GM19328 (cell line): ENCODE measurements around the gene HERC3.
"Not testable (repeated sequence)": the region's sequence is repeated elsewhere in the genome, so short reads cannot be mapped to it uniquely, and the experiment has no call there.

ENCODE experiments used
- ATAC-seq: cut with Tn5 transposase; IDR thresholded peaks from one replicate; pipeline ENCODE4 v1.9.1; 2021; ENCODE audit warnings: mild to moderate bottlenecking, moderate library complexity; ENCODE audit not compliant: unreplicated experiment

The HERC3 gene

DNA sequence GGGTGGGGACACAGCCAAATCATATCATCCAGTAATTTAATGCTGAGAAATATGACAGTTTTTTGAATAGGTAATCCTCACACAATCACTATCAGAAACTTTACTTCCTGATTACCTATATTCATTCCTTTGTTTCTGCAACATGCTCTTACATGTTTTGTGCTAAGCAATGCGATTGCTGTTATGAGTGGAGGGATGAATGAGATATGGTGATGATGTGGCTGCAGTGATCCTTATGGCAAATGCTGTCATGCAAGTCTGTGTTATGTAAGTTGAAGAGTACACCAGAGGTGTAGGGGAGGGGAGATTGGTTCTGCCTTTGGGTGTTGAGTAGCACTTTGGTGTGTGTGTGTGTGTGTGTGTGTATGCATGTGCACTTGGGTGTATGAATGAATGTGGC is 14.6 kb downstream of the HERC3 start:
- no peak for ATAC-seq

DNA sequence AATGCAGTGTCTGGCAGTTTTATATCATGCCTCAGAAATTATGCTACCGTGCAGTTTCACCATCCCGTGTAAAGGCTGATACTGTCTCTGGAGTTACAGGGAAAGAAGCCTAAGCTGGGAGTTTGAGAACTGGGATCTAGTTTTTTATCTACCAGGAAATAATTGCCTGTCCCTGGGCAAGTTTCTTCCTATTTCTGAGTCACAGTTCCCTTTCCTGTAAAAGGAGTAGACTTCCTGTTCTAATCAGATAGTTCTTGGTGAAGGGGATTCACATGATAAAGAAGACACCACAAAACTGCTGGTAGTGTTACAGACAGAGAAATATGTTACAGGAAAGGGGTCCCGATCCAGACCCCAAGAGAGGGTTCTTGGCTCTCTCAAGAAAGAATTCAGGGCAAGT is 17.1 kb downstream of the HERC3 start:
- no peak for ATAC-seq

DNA sequence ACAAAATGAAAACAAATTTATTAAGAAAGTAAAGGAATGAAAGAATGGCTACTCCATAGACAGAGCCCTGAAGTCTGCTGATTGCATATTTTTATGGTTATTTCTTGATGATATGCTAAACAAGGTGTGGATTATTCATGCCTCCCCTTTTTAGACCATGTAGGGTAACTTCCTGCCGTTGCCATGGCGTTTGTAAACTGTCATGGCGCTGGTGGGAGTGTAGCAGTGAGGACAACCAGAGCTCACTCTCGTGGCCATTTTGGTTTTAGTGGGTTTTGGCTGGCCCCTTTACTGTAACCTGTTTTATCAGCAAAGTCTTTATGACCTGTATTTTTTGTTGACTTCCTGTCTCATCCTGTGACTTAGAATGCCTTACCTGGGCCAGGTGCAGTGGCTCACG is 17.5 kb downstream of the HERC3 start:
- ATAC-seq, result not testable (repeated sequence)

DNA sequence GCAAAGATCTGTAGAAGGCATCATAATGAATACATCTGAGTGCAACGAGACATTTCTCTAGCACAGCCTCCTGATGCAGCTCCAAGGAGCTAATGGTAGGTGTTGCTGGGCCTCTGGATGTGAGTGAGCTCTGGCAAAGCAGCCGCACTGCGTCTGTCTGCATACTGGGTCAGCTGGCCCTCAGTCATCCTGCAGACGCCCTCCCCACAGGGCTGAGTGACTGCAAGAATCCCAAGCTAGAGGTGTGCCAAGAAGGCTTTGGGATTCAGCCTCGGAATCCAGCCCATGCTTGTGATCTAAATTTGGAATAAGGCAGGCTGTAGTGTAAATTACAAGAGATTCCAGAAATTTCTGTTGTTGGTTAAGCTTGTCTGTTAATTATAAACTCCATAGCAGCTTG is 18.5 kb downstream of the HERC3 start:
- no peak for ATAC-seq

DNA sequence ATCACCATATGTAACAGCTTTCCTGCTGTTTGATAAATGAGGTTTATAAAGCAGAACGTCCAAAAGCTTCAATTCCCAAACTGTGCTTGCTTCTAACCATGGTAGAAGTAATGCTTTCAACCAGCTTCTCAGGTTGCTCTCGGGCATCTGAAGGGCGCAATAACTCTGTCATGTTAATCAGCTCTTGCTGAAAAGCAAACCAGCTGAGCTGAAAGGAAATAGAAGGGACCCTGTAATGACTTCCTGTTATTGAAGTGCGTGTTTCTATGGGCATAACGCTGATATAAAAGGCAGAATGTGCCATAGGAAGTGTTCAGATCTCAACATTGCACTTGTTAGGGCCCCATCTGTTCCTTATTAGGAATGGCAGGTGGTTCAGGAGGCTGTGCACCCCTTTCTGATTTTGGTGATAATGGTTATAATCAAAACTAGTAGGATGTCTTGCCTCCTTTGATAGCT is 21.2 kb downstream of the HERC3 start:
- ATAC-seq, result no peak

DNA sequence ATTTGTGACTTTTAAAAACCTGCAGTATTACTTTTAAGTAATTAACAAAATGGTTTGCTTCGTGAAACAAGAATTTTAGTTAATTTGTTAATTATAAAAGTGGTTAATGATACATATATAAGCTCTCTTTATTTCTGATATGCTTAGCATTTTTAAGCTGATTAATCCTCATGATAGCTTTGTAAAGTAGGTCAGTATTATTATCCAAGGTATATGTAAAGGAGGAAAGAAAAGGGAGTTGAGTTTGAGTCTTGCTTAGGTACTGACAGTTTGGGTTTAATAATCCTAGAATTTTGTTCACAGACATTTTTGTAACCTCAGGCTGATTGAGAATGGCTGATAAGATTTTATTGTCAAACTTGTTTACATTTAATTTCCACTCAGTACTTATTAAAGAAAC is 21.8 kb downstream of the HERC3 start:
- ATAC-seq, result no peak

DNA sequence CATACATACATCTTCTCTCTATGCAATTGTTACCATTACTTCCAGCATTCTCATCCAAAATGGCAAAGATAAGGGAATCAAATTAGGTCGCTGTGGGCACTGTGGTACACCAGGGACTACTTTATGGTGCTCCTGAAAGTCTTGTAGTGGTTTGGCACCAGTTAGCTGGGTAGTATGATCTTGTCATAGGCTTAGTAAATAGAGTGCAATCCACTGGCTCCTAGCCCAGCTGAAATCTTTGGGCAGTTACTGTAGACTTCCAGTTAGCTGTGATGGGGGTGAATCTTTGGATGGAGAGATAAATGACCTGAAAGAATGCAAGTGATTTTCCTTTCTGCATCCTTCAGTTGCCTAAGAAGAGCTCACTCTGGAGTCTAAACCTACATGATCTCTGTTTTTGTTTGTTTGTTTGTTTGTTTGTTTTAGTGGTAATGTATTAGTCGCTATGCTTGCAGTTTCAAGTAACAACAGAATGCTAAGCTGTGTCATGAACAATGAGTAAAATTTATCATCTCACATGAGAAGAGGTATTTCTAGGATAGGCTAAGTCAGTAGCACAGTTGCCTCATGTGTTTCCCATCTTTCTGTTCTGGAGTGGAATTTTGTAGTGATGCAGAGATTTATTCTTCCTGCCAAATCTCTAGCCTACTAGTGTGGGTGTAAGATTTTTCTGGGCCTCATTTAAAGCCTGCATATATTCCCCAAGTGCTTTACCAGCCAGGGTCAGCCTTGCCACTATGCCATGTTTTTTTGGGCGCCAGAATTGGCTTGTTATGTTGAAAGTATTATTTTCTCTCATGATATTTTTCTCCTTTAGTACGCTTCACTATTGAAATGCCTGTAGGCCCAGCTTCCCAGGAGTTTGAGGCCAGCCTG is 24.2 kb downstream of the HERC3 start:
- no peak for ATAC-seq

DNA sequence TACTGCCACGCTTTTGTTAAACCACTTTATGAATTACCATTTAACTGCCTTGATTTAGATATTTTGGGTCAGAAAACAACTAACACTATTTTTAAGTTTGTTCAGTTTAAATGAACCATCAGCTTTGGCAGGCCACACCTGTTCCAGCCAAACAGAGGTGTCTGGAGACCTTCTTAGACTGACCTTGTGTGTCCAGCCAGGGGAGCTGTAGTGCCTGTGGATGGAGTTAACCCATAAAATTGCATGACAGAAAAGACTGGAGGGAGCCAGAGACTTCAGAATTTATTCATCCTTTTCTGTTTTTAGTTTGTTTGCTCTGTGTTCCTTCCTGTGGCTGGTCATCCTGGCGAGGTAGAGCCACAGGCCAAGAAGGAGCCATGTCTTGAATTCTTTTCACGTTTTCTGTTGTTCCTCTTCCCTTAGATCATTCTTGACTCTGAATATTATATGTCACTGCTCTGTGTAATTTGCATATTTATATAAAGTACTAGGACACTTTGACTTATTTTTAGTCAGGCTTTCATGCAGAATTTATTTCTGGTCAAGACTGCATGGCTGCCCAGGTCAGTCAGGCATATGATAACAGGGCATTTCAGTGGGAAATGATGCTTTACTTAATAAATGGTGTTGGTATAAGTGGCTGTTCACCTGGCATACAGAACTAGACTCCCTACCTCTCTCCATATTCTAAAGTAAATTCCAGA is 26.7 kb downstream of the HERC3 start:
- no peak for ATAC-seq

DNA sequence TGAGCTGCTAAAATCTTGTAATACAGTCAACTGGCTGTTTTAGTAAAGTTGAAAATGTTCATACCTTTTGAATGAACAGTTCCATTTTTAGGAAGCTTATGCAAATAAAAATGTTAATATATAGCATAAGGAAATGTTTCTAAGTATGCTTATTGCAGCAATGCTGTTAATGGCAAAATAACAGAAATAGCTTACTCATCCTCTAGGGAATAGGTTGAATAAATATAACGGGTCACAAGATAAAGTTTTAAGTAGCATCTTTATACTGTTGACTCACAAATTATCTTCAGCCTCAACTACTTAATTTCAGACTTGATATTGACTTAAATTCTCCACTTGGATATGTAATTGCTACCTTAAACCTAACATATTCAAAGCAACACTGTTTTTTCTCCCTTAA is 27.7 kb downstream of the HERC3 start:
- ATAC-seq, result no peak

DNA sequence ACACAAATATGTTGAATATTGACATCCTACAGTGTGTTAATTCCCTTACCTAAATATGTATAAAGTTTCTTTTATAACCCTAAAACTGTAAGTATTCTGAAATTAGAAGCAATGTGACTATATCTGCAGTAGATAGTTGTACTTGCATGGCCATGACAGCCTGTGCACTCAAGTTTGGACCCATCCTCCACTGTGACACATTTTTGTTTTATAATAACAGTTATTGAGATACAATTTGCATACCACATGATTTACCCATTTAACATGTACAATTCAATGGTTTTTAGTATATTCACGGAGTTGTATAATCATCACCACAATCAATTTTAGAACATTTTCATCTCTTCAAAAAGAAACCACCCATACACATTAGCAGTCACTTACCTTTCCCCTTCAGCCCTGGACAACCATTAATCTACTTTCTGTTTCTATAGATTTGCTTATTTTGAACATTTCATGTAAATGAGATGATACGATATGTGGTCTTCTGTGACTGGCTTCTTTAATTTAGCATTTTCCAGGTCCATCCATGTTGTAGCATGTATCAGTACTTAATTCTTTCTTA is 29.6 kb downstream of the HERC3 start:
- no peak for ATAC-seq

DNA sequence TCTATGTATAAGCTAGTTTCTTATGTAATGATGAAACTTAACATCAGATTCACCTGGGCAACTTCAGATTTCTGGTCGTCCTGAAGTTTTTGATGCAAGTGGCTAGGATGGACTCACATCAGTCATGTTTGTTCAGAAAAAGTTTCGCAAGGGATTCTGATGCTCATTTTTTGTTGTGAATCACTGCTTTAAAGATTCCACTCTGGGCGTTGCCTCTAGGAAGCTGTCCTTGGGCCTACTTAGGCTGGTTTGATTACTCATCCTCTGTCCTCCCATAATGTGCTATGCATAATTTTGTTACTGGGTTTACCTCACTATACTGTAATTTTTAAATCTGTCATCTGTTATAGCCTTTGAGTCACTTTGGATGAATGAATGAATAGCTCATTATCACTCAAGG is 30.8 kb downstream of the HERC3 start:
- ATAC-seq, result no peak

DNA sequence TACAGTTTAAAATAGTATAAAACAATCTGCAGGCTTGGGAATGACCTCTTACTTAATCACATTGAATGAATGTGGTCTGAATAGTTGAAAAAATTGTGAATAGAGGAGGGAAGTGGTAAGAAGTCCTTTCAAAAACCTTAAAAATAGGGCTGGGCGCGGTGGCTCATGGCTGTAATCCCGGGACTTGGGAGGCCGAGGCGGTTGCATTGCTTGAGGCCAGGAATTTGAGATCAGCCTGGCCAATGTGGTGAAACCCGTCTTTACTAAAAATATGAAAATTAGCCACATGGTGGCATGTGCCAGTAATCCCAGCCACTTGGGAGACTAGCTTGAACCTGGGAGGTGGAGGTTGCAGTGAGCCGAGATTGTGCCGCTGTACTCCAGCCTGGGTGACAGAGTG is 36.5 kb downstream of the HERC3 start:
- no peak for ATAC-seq

DNA sequence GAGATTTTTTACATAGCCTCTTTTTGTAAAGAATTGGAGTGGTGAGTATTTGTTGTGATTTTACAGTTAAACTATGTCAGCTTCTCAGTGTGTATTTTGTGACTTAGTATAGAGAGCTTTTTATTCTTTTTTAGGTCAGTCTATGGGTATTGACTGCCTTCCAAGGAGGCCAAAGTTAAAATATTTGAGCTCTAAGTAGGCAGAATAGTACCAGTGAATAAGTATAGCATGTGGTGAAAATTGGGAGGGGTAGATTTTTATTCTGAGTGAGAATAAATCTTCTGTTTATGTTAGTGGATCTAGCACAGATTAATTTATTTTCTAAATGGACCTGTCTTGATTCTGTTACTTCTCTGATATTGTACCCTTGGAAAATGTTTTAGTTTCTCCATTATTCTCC is 37.5 kb downstream of the HERC3 start:
- ATAC-seq, result no peak

DNA sequence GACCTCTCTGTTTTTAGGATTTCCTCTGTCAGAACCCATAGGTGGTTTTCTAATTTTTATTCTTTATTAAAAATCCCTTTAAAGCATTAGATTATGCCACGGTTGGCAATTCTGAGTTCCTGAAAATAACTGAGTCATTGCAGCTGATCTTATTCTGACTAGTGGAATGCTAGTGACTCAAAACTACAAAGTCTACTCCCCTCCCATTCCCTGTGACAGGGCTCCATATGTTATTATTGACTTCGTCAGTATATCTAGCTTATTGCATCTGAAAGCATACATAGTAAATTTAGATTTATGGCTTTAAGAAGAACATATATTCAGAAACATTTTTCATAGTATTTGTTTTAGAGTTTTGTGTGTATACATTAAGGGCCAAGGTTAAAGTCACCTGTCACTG is 38.5 kb downstream of the HERC3 start:
- ATAC-seq, result no peak

DNA sequence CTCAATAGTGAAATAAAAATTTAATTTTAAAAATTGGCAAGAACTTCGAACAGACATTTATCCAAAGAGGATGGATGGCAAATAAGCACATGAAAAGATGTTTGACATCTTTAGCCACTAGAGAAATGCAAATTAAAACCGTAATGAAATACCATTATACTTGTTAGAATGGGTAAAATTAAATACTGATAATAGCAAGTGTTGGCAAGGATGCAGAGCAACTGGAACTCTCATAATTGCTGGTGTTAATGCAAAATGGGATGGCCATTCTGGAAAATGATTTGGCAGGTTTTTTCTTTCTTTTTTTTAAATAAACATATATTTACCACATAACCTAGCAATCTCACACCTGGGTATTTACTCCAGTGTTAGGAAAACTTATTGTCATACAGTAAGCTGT is 51.7 kb downstream of the HERC3 start:
- no peak for ATAC-seq

DNA sequence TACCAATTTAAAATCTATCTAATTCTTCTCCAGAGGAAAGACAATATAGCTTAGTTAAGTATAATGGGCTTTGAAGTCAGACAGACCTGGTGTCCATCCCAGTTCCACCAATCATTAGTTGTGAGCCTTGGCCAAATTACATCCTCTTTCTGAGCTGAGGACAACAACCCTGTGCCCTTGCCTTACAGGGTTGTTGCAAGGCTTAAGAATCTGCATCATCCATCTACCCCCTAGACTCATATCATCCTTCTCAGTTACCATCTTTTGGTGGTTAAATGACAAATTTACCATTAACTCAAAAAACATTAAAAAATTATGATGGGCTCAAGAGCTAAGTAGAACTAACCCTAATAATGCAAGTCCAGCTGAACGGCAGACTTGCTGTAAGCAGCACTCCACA is 53.7 kb downstream of the HERC3 start:
- no peak for ATAC-seq

DNA sequence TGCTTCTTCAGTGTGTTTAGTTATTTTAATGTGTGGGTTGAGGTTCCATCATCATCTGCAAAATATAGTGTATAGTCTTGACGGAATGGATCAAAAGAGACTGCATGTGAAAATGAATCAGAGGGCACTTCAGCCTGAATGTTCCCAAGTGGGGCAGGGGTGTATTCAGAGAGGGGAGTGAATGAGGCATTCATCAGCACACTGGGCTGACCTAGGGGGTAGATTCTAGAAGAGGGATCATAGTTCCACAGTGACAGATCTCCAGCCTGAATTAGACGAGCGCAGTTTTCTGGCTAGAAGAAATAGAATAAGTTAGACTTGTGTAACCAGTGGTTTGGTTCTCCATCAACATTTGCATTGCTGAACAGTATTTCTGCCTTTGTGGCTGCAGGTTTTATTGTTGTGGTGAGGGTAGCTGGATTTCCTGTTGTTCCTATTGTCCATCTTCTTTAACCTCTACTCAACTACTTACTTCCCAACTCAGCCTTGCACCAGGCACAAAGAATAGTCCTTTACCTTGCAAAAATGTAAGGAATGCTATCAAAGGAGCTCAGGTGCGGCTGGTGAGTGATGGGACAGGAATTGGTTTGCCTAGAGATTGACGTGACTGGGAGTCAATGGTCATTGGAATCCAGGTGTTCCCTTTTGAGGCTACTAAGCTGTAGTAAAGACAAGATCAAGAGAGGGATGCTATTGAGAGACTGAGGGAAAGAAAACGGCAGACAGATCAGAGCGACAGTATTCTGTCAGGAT is 54.4 kb downstream of the HERC3 start:
- no peak for ATAC-seq

DNA sequence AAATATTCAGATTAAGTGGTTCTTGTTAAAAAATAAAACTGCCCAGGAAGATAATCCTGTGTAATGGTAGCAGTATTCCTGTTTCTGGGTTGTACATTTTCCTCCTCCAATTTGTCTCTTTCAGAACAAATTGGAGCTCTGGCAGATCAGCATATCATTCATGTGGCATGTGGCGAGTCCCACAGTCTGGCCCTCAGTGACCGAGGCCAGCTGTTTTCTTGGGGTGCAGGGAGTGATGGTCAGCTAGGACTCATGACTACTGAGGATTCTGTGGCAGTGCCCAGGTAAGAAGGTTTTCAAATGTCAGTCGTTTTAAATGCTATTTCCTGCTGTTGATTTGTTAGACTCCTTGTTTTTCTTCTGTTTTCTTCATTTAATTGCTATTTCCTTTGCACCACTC is 57.4 kb downstream of the HERC3 start:
- no peak for ATAC-seq

DNA sequence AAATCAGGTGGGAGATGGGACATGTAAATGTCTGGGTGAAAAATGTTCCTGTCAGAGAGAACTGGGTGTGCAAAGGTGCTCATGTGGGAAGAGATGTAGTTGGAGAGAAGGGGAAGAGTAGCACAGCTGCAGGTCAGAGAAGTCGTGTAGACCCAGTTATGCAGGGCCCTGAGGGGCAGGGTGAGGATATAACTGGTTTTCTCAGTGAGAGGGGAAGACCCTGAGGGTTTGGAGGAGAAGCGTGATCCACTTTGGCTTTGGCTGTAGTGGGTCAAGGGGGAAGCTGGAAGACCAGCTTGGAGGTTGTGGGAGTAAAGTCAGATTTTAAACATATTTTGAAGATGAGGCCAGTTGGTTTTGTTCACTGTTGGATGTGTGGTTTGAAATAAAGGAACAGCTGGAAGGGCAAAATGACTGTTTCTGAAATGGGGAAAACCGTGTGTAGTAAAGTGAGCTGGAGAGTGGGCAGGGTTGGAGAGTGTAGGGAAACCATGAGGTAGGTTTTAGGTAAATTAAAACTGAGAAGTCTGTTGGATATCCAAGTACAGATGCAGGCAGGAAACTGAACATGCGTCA is 61.2 kb downstream of the HERC3 start:
- no peak for ATAC-seq

DNA sequence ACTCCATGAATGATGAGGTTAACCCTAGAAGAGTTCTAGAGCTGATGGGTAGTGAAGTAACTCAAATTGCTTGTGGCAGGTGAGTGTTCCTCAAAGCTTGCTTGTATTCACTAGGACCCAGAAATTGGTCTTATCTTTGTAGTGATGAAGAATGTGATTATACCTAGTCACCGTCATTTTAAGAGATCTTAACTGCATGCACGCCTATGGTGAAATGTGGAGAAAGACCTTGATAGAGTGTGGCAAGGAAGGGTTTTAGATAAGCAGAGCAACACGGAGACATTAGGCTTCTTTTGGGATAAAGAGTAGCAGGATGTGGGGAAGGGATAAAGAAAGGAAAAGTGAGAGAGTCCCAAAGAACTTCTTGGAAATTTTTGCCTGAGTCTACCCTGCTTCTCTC is 62.9 kb downstream of the HERC3 start:
- no peak for ATAC-seq
